Measurements from ENCODE around the gene PCYOX1L.

Gene PCYOX1L

GRCh38 chr5:149410071-149410470 is 52.2 kb downstream of the PCYOX1L start:
- no peak for DNase-seq

- no peak for DNase-seq
Measured at GRCh38 chr5:149410721-149411432, 53.0 kb downstream of the PCYOX1L start.

GRCh38 chr5:149411738-149412519 is 54.1 kb downstream of the PCYOX1L start:
- no peak for DNase-seq

DNA sequence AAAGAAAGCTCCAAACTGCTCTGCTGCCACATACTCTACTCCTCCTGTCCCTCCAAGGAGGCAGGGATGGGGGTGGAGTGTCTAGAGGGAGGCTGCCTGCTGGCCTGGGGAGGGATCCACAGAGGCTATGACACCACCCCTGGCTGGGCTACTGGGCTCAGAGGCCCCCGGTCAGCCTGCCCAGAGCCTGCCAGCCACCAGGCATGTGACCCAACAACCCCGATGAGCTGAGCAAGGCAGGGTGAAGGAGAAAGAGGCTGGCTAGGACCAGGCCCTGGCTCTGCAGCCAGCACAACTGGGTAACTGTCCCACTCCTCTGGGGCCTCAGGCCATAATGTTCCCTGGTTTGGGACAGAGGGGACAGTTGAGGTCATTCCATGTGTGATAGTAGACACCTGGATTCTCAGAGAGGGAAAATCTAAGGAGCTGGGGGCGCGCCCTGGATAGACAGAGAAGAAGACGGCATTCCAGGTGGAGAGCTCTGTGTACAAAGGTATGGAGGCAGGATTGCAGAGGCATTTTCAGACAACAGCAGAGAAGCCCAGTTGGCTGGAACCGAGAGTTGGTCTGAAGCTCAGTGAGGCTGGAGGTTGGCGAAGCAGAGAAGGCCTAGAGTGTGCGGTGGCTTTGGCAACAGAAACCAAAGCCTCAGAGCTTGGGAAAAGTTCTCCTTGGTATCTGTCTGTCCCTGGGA is 55.1 kb downstream of the PCYOX1L start:
- no peak for DNase-seq

- DNase-seq, result no peak
Measured at GRCh38 chr5:149413477-149414210, 55.8 kb downstream of the PCYOX1L start.

GRCh38 chr5:149414405-149415065 is 56.7 kb downstream of the PCYOX1L start:
- DNase-seq, result no peak

- DNase-seq, result no peak
Measured at GRCh38 chr5:149415066-149415967, 57.5 kb downstream of the PCYOX1L start.

DNA sequence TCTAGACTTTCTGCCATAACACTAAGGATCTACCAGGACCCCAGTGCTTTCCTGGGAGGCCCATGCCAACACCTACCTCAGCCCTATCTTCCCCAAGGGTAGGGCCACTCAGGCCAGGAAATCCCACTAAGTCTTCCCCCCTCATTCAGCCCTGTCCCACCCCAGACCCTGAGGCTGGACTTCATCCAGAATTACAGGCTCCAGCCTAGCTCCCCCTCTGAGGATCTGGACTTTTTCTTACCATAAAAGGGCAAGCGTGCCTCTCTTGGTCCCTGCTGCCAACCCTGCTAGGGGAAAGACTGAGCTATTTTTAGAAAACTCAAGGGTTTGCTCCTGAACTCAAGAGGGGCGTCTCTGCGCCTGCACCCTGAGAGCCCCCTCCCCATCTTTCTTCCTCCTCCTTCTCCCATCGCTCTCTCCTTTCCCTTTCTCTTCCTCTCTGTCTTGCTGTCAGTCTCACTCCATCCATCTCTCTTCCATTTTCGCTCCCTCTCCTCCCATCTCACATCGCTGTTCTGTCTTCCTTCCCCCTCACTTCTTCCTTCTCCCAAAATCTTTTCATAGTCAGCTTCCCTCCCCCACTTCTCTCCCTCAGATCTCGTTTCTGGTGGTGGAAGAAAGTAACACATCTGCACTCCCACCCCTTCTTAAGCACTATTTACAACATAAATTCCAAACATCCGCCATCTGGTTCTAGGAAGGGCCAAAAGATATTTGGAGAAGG is 59.3 kb downstream of the PCYOX1L start:
- DNase-seq, result no peak

- DNase-seq, result no peak
Measured at GRCh38 chr5:149417711-149418368, 60.0 kb downstream of the PCYOX1L start.

- DNase-seq, result no peak
Measured at GRCh38 chr5:149418910-149419531, 61.2 kb downstream of the PCYOX1L start.

All from GF-D8 (cell line).